ENCODE measurements around the gene AFF2.

- TF ChIP-seq ELF1 (IDR thresholded peaks at IDR 0.05; ENCODE audit: borderline replicate concordance, low read depth) (no peak), RAD21 (IDR thresholded peaks at IDR 0.05; ENCODE audit: low read depth) (no peak), CTCF (IDR thresholded peaks at IDR 0.05 in 2 of 3, conservative IDR thresholded peaks at IDR 0.05 in 1 of 3; ENCODE audit: borderline replicate concordance in 1 of 3, insufficient read depth in 1 of 3, low read depth in 2 of 3, low read length in 2 of 3) (no peak), EZH2 (IDR thresholded peaks at IDR 0.05) (no peak), TCF7L2 (IDR thresholded peaks at IDR 0.05; ENCODE audit: borderline replicate concordance, extremely low read depth, insufficient read depth, insufficient read length) (no peak), SRF (IDR thresholded peaks at IDR 0.05; ENCODE audit: low read depth) (no peak)
Measured at GRCh38 chrX:148813967-148814366, 313.6 kb downstream of the AFF2 start.

All from HCT116 (cell line).